Neural cell (in vitro differentiated cells): ENCODE results near the gene PCGF3.

Experiments
- CTCF ChIP-seq: fragments of 450-650 bp; IDR thresholded peaks from 2 replicates; pipeline ENCODE4 v1.5.1; 2014; ENCODE audit warnings: antibody characterized with exemption, mild to moderate bottlenecking, moderate library complexity; ENCODE audit not compliant: poor library complexity, severe bottlenecking
- EZH2 ChIP-seq: fragments of 200-600, 300-800 bp; shearing (Covaris generic), sonication (generic); IDR thresholded peaks from 2 replicates; pipeline ENCODE4 v1.6.1; 2014; ENCODE audit warnings: antibody characterized with exemption, low read length, borderline replicate concordance, mild to moderate bottlenecking; ENCODE audit not compliant: insufficient read depth, poor library complexity, severe bottlenecking
- MXI1 ChIP-seq: fragments of 450-650 bp; conservative IDR thresholded peaks from 2 replicates; pipeline ENCODE4 v1.6.1; 2014; ENCODE audit warnings: antibody characterized with exemption, mild to moderate bottlenecking; ENCODE audit not compliant: poor library complexity, severe bottlenecking
- TAF1 ChIP-seq: IDR thresholded peaks from 2 replicates; pipeline ENCODE4 v1.6.1; 2012; ENCODE audit warnings: low read depth

- TF ChIP-seq CTCF = no peak
- no peak for TF ChIP-seq TAF1
- TF ChIP-seq MXI1 = no peak
- no peak for TF ChIP-seq EZH2
Measured at GRCh38 chr4:722169-722725, 16.6 kb downstream of the PCGF3 start.
